ENCODE data around the gene RAN. TPM values are rescaled to one million over a fixed set of nuclear protein-coding genes. Genes with fewer than 3 reads are reported as not detected.
"Not testable (repeated sequence)": the region's sequence is repeated elsewhere in the genome, so short reads cannot be mapped to it uniquely, and the experiment has no call there.

The RAN gene
- total RNA-seq, 1 donor from 2014 or later = 300 TPM

DNA sequence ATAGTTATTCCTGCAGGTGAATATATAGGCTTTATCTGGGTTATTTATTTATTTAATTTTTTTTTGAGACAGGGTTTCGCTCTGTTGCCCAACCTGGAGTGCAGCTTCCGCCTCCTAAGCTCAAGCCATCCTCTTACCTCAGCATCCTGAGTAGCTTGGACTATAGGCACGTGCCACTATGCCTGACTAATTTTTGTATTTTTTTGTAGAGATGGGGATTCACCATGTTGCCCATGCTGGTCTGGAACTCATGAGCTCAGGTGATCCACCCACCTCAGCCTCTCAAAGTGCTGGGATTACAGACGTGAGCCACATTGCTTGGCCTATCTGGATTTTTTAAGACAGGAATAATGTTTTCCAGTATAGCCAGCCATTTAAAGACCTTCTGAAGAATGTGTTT, 2.0 kb downstream of the RAN start:
- no peak for DNase-seq
- Histone ChIP-seq H3K27me3 (ENCODE audit: low read depth) (no peaks in the 10 kb centered on the region), H3K9me3 (no peaks in the 10 kb centered on the region), H3K27ac (no peak overlapping the region), H3K4me1 (peaks cover 21% of the 10 kb centered on the region), H3K4me3 (no peak overlapping the region), H3K36me3 (peaks cover 46% of the 10 kb centered on the region)
- TF ChIP-seq, protein P1, sequence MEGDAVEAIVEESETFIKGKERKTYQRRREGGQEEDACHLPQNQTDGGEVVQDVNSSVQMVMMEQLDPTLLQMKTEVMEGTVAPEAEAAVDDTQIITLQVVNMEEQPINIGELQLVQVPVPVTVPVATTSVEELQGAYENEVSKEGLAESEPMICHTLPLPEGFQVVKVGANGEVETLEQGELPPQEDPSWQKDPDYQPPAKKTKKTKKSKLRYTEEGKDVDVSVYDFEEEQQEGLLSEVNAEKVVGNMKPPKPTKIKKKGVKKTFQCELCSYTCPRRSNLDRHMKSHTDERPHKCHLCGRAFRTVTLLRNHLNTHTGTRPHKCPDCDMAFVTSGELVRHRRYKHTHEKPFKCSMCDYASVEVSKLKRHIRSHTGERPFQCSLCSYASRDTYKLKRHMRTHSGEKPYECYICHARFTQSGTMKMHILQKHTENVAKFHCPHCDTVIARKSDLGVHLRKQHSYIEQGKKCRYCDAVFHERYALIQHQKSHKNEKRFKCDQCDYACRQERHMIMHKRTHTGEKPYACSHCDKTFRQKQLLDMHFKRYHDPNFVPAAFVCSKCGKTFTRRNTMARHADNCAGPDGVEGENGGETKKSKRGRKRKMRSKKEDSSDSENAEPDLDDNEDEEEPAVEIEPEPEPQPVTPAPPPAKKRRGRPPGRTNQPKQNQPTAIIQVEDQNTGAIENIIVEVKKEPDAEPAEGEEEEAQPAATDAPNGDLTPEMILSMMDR (IDR thresholded peaks at IDR 0.05) = no peak
- ATAC-seq = no peak
- intact Hi-C loops (cut with DNase I) = no loop called here

DNA sequence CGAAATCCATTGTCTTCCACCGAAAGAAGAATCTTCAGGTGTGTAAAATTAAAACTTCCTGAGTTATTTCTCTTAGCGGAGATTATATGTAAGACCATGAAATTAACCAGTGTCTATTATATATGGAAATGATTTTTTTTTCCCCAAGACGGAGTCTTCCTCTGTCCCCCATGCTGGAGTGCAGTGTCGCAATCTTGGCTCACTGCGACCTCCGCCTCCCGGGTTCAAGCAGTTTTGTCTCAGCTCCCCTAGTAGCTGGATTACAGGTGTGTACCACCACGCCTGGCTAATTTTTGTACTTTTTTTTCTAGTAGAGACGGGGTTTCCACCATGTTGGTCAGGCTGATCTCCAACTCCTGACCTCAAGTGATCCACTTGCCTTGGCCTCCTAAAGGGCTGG, 2.8 kb downstream of the RAN start:
- peaks cover 21% of the 10 kb centered on the region for H3K4me1 ChIP-seq
- intact Hi-C loops (cut with DNase I) = no loop called here
- H3K27me3 ChIP-seq (ENCODE audit: low read depth) = no peaks in the 10 kb centered on the region
- no peak overlapping the region for H3K4me3 ChIP-seq
- no peak overlapping the region for H3K27ac ChIP-seq
- no peaks in the 10 kb centered on the region for H3K9me3 ChIP-seq
- TF ChIP-seq, protein P1 (IDR thresholded peaks at IDR 0.05) = no peak
- ATAC-seq (no peak), DNase-seq (no peak)
- H3K36me3 ChIP-seq = peaks cover 46% of the 10 kb centered on the region

DNA sequence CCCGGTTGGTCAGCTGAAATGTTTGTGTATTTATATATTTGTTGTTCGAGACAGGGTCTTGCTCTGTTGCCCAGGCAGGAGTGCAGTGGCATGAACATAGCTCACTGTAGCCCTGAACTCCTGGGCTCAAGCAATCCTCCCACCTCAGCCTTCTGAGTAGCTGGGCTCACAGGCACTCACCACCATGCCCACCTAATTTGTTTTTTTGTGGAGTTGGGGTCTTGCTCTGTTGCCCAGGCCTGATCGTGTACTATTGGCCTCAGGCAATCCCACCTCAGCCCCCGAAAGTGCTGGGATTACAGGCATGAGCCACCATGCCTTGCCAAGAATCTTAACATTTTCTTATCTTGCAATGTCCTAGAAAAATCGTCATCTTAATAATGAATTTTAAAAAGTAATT, 3.3 kb downstream of the RAN start:
- H3K4me1 ChIP-seq = peaks cover 21% of the 10 kb centered on the region
- H3K4me3 ChIP-seq = no peak overlapping the region
- peaks cover 46% of the 10 kb centered on the region for H3K36me3 ChIP-seq
- no peak for ATAC-seq
- no peaks in the 10 kb centered on the region for H3K27me3 ChIP-seq (ENCODE audit: low read depth)
- intact Hi-C loops (cut with DNase I) = no loop called here
- TF ChIP-seq, protein P1 (IDR thresholded peaks at IDR 0.05) = no peak
- no peak overlapping the region for H3K27ac ChIP-seq
- H3K9me3 ChIP-seq = no peaks in the 10 kb centered on the region
- no peak for DNase-seq

DNA sequence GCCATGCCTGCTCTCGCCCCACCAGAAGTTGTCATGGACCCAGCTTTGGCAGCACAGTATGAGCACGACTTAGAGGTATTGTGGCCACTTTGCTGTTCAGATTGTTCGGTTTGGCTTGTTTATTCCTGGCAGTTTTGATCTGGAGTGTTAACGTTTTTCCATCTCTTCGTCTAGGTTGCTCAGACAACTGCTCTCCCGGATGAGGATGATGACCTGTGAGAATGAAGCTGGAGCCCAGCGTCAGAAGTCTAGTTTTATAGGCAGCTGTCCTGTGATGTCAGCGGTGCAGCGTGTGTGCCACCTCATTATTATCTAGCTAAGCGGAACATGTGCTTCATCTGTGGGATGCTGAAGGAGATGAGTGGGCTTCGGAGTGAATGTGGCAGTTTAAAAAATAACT, 3.8 kb downstream of the RAN start:
- H3K9me3 ChIP-seq; H3K4me3 ChIP-seq; ATAC-seq; DNase-seq; H3K27ac ChIP-seq; intact Hi-C loops (cut with DNase I); H3K27me3 ChIP-seq (ENCODE audit: low read depth): not testable (repeated sequence)
- Histone ChIP-seq H3K4me1 (peaks cover 21% of the 10 kb centered on the region), H3K36me3 (peaks cover 46% of the 10 kb centered on the region)

DNA sequence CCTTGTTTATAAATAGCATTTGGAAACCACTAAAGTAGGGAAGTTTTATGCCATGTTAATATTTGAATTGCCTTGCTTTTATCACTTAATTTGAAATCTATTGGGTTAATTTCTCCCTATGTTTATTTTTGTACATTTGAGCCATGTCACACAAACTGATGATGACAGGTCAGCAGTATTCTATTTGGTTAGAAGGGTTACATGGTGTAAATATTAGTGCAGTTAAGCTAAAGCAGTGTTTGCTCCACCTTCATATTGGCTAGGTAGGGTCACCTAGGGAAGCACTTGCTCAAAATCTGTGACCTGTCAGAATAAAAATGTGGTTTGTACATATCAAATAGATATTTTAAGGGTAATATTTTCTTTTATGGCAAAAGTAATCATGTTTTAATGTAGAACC, 4.4 kb downstream of the RAN start:
- intact Hi-C loops (cut with DNase I) = no loop called here
- Histone ChIP-seq H3K27ac (no peak overlapping the region), H3K36me3 (peaks cover 46% of the 10 kb centered on the region), H3K4me1 (peaks cover 21% of the 10 kb centered on the region), H3K9me3 (no peaks in the 10 kb centered on the region), H3K27me3 (ENCODE audit: low read depth) (no peaks in the 10 kb centered on the region), H3K4me3 (no peak overlapping the region)
- DNase-seq = no peak
- ATAC-seq = no peak
- TF ChIP-seq, protein P1 (IDR thresholded peaks at IDR 0.05) = no peak

DNA sequence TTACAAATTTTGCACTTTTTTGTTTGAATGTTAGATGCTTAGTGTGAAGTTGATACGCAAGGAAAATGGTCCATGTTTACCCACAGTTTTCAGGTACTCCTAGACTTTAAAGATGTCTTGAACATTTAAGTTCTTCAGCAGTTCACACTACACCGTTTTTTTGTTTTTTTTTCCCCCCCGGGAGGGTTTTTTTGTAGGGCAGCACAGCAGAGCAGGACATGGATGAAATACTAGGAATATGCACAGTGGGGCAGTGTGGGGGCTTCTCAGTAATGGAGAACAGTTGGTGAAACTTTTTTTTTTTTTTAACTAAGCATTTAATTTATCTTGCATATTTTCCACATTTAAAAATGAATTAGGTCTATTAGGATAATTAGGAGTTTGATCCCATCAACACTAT, 4.9 kb downstream of the RAN start:
- no peak overlapping the region for H3K27ac ChIP-seq
- H3K4me3 ChIP-seq = no peak overlapping the region
- intact Hi-C loops (cut with DNase I) = no loop called here
- no peak for DNase-seq
- no peak for ATAC-seq
- no peaks in the 10 kb centered on the region for H3K27me3 ChIP-seq (ENCODE audit: low read depth)
- peaks cover 21% of the 10 kb centered on the region for H3K4me1 ChIP-seq
- peaks cover 46% of the 10 kb centered on the region for H3K36me3 ChIP-seq
- TF ChIP-seq, protein P1 (IDR thresholded peaks at IDR 0.05) = no peak
- no peaks in the 10 kb centered on the region for H3K9me3 ChIP-seq

All from lower lobe of right lung (tissue), 2 donors.